HepG2 (cell line): ENCODE data around the gene PSEN2. TPM values are rescaled to one million over a fixed set of nuclear protein-coding genes. Genes with fewer than 3 reads are reported as not detected.

Source experiments
- CCDC6 ChIP-seq: sonication (generic); formaldehyde crosslinking; IDR thresholded peaks from 2 replicates; pipeline ENCODE4 v1.8.1; 2022; ENCODE audit warnings: mild to moderate bottlenecking, missing genetic modification reagents, moderate library complexity
- GZF1 ChIP-seq: sonication (generic); formaldehyde crosslinking; IDR thresholded peaks from 2 replicates; pipeline ENCODE4 v1.5.1; 2020; ENCODE audit warnings: mild to moderate bottlenecking, missing genetic modification reagents
- HNF1A ChIP-seq, 2 experiments: sonication (generic) in 1 of 2; formaldehyde crosslinking in 1 of 2; IDR thresholded peaks; 2 replicates each; pipeline versions ENCODE4 v1.4.0 to v1.6.1; 2016 to 2020; ENCODE audit warnings: borderline replicate concordance in 1 of 2, low read depth in 1 of 2, mild to moderate bottlenecking in 1 of 2, missing genetic modification reagents in 1 of 2
- RORA ChIP-seq: sonication (generic); formaldehyde crosslinking; IDR thresholded peaks from 2 replicates; pipeline ENCODE4 v1.5.0; 2020; ENCODE audit warnings: mild to moderate bottlenecking, missing genetic modification reagents, moderate library complexity
- SATB2 ChIP-seq: sonication (generic); formaldehyde crosslinking; IDR thresholded peaks from 2 replicates; pipeline ENCODE4 v1.5.0; 2020; ENCODE audit warnings: missing genetic modification reagents
- SIX1 ChIP-seq: sonication (generic); formaldehyde crosslinking; IDR thresholded peaks from 2 replicates; pipeline ENCODE4 v1.4.0; 2020; ENCODE audit warnings: missing genetic modification reagents, borderline replicate concordance
- SUZ12 ChIP-seq: fragments of 150-350 bp; IDR thresholded peaks from 2 replicates; pipeline ENCODE4 v1.6.1; 2014; ENCODE audit warnings: low read depth, low read length
- TRIM22 ChIP-seq: fragments of 450-650 bp; IDR thresholded peaks from 2 replicates; pipeline ENCODE4 v1.6.1; 2017
- U2AF2 ChIP-seq: fragments of 200-400 bp; formaldehyde crosslinking; IDR thresholded peaks from 2 replicates; pipeline ENCODE4 v1.6.1; 2017; ENCODE audit warnings: low read depth, mild to moderate bottlenecking, low read length
- ZNF260 ChIP-seq: sonication (generic); formaldehyde crosslinking; IDR thresholded peaks from 2 replicates; pipeline ENCODE4 v1.4.0; 2020; ENCODE audit warnings: missing genetic modification reagents, low read depth, mild to moderate bottlenecking, borderline replicate concordance
- ZNF598 ChIP-seq: sonication (generic); formaldehyde crosslinking; IDR thresholded peaks from 2 replicates; pipeline ENCODE4 v1.5.1; 2020; ENCODE audit warnings: mild to moderate bottlenecking, missing genetic modification reagents, borderline replicate concordance
- ZNF770 ChIP-seq: sonication (generic); formaldehyde crosslinking; IDR thresholded peaks from 2 replicates; pipeline ENCODE4 v1.5.0; 2020; ENCODE audit warnings: mild to moderate bottlenecking, missing genetic modification reagents
- ZNF788 ChIP-seq: sonication (generic); formaldehyde crosslinking; IDR thresholded peaks from 2 replicates; pipeline ENCODE4 v1.5.0; 2020; ENCODE audit warnings: mild to moderate bottlenecking, missing genetic modification reagents, borderline replicate concordance
- polyA plus RNA-seq, 8 experiments: library from polyadenylated mRNA; depleted of rRNA in 3 of 8; stranded (reverse) in 7 of 8; unstranded in 1 of 8; fragments of >200 nt; fragmentation: Illumina TruSeq in 4 of 8; extraction: Trizol in 4 of 8; gene quantifications; 2 replicates each; pipeline versions ENCODE4 v1.2.1 to v1.2.3, GENCODE V29; 2011 to 2016; ENCODE audit warnings: low read depth in 4 of 8, missing spikeins in 1 of 8, mixed read lengths in 1 of 8; ENCODE audit not compliant: insufficient read depth in 1 of 8
- total RNA-seq, 5 experiments: library from RNA; depleted of rRNA; stranded (reverse); fragments of >200 nt; fragmentation: Illumina TruSeq; extraction: Trizol; gene quantifications; 2 replicates each; pipeline ENCODE4 v1.2.3, GENCODE V29; 2016; ENCODE audit warnings: low read depth in 1 of 5
- TF ChIP-seq, protein P1 (sequence below): sonication (generic); formaldehyde crosslinking; IDR thresholded peaks from 2 replicates; pipeline ENCODE4 v1.4.0; 2020; ENCODE audit warnings: missing genetic modification reagents

Gene PSEN2
- total and polyA plus RNA-seq, 2 of the 13 experiments (the other 11 are each of a cell fraction or from before 2014, with no cell fraction given), result 5.9 to 13.1 TPM

DNA sequence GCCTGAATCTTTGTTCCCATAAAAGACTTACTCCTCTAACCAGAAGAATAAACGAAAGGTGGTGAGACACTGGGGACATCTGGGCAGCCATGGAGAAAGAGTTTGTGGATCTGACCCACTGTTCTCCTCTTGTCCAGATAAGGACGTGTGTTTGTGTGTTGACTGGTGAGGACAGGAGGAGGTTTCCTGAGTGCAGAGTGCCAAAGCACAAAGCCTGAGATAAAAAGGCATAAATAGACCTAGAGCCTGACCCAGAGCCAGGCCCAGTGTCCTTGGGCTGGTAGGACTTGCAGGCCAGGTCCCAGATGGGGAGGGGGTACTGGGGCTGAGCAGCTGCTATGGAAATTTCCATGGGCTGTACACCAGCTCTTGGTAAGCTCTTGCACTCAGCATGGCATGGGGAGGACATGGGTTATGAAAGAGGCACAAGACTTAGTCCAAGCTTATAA lies 50.1 kb downstream of the PSEN2 start (continued):
- no peak for TF ChIP-seq HNF1A (IDR thresholded peaks at IDR 0.05; ENCODE audit: low read depth)
- no peak for TF ChIP-seq HNF1A (CRISPR knock-in tag; IDR thresholded peaks at IDR 0.05; ENCODE audit: borderline replicate concordance)
- TF ChIP-seq ZNF770 (CRISPR knock-in tag), result no peak
- no peak for TF ChIP-seq CCDC6
- no peak for TF ChIP-seq U2AF2
- no peak for TF ChIP-seq RORA (CRISPR knock-in tag)
- TF ChIP-seq TRIM22, result no peak
- no peak for TF ChIP-seq SATB2 (CRISPR knock-in tag)
- TF ChIP-seq GZF1 (CRISPR knock-in tag), result no peak
- peak; percentile 58; the same call in 1 of the 2 replicates for TF ChIP-seq SIX1
- no peak for TF ChIP-seq ZNF260 (CRISPR knock-in tag)
- TF ChIP-seq ZNF788, result no peak; the same call in 1 of the 2 replicates
- TF ChIP-seq, protein P1, sequence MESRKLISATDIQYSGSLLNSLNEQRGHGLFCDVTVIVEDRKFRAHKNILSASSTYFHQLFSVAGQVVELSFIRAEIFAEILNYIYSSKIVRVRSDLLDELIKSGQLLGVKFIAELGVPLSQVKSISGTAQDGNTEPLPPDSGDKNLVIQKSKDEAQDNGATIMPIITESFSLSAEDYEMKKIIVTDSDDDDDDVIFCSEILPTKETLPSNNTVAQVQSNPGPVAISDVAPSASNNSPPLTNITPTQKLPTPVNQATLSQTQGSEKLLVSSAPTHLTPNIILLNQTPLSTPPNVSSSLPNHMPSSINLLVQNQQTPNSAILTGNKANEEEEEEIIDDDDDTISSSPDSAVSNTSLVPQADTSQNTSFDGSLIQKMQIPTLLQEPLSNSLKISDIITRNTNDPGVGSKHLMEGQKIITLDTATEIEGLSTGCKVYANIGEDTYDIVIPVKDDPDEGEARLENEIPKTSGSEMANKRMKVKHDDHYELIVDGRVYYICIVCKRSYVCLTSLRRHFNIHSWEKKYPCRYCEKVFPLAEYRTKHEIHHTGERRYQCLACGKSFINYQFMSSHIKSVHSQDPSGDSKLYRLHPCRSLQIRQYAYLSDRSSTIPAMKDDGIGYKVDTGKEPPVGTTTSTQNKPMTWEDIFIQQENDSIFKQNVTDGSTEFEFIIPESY (CRISPR knock-in tag), result no peak
- no peak for TF ChIP-seq ZNF598 (CRISPR knock-in tag)
- TF ChIP-seq SUZ12, result no peak
